PC-9 (cell line): Measurements from ENCODE around the gene SCN1A.
"Not testable (repeated sequence)": the region's sequence is repeated elsewhere in the genome, so short reads cannot be mapped to it uniquely, and the experiment has no call there.

Experiments
- CTCF ChIP-seq: fragments of 200-600 bp; sonication (generic); conservative IDR thresholded peaks from 2 replicates; pipeline ENCODE4 v1.6.1; 2017; ENCODE audit warnings: mixed run types, antibody characterized with exemption, mild to moderate bottlenecking, moderate library complexity
- EZH2 ChIP-seq: fragments of 200-600 bp; sonication (generic); IDR thresholded peaks from 2 replicates; pipeline ENCODE4 v1.8.0; 2017; ENCODE audit warnings: antibody characterized with exemption, low read depth

- TF ChIP-seq CTCF, EZH2: not testable (repeated sequence)
These were observed 11.7 kb upstream of the SCN1A start for GRCh38 chr2:166139479-166139878.
